Measurements from ENCODE around the gene PAN3.
"Not testable (repeated sequence)": the region's sequence is repeated elsewhere in the genome, so short reads cannot be mapped to it uniquely, and the experiment has no call there.

The PAN3 gene

GRCh38 chr13:28138012-28138755 is at the start of gene PAN3:
Gene PAN3, plus strand, starts transcription at chr13:28138545. Its CDS starts 113 bp downstream, at chr13:28138658.
- peak; percentile 95 for DNase-seq (ENCODE audit: low spot score)

GRCh38 chr13:28089065-28089464 is 49.3 kb upstream of the PAN3 start:
- no peak for DNase-seq (ENCODE audit: low spot score)

- DNase-seq (ENCODE audit: low spot score): no peak
Measured at GRCh38 chr13:28092431-28092830, 45.9 kb upstream of the PAN3 start.

- no peak for DNase-seq (ENCODE audit: low spot score)
Measured at GRCh38 chr13:28093881-28094280, 44.5 kb upstream of the PAN3 start.

GRCh38 chr13:28094306-28094705 is 44.0 kb upstream of the PAN3 start:
- no peak for DNase-seq (ENCODE audit: low spot score)

- no peak for DNase-seq (ENCODE audit: low spot score)
Measured at GRCh38 chr13:28097503-28097902, 40.8 kb upstream of the PAN3 start.

GRCh38 chr13:28099396-28100149 is 38.8 kb upstream of the PAN3 start:
- DNase-seq (ENCODE audit: low spot score): no peak

- DNase-seq (ENCODE audit: low spot score): peak; percentile 40
Measured at GRCh38 chr13:28100150-28101121, 37.9 kb upstream of the PAN3 start, which contains the start of gene FLT3. Gene FLT3, minus strand, starts transcription at chr13:28100576. Its CDS starts 66 bp downstream, at chr13:28100510.

GRCh38 chr13:28101886-28102285 is 36.5 kb upstream of the PAN3 start:
- not testable (repeated sequence) for DNase-seq (ENCODE audit: low spot score)

- no peak for DNase-seq (ENCODE audit: low spot score)
Measured at GRCh38 chr13:28106976-28107375, 31.4 kb upstream of the PAN3 start.

- no peak for DNase-seq (ENCODE audit: low spot score)
Measured at GRCh38 chr13:28110414-28110813, 27.9 kb upstream of the PAN3 start.

GRCh38 chr13:28116736-28117135 is 21.6 kb upstream of the PAN3 start:
- DNase-seq (ENCODE audit: low spot score): no peak

- DNase-seq (ENCODE audit: low spot score): no peak
Measured at GRCh38 chr13:28117689-28118377, 20.5 kb upstream of the PAN3 start.

GRCh38 chr13:28120317-28120716 is 18.0 kb upstream of the PAN3 start:
- DNase-seq (ENCODE audit: low spot score): no peak

GRCh38 chr13:28121224-28121623 is 17.1 kb upstream of the PAN3 start:
- no peak for DNase-seq (ENCODE audit: low spot score)

GRCh38 chr13:28128030-28128429 is 10.3 kb upstream of the PAN3 start:
- DNase-seq (ENCODE audit: low spot score): no peak

GRCh38 chr13:28128926-28129325 is 9.4 kb upstream of the PAN3 start:
- DNase-seq (ENCODE audit: low spot score): no peak

- DNase-seq (ENCODE audit: low spot score): peak; percentile 14
Measured at GRCh38 chr13:28129911-28130693, 8.2 kb upstream of the PAN3 start.

GRCh38 chr13:28131646-28132045 is 6.7 kb upstream of the PAN3 start:
- DNase-seq (ENCODE audit: low spot score): no peak

GRCh38 chr13:28136916-28137315 is 1.4 kb upstream of the PAN3 start:
- DNase-seq (ENCODE audit: low spot score): no peak

- DNase-seq (ENCODE audit: low spot score): peak; percentile 12
Measured at GRCh38 chr13:28137596-28137995, 749 bp upstream of the PAN3 start.
